Embryonic facial prominence (tissue), 1 donor: ENCODE measurements around the gene SMYD4.

Source experiments
- DNase-seq: peaks from one replicate; pipeline ENCODE4 v3.0.0-alpha.2; 2016; ENCODE audit errors: extremely low spot score

SMYD4 gene

DNA sequence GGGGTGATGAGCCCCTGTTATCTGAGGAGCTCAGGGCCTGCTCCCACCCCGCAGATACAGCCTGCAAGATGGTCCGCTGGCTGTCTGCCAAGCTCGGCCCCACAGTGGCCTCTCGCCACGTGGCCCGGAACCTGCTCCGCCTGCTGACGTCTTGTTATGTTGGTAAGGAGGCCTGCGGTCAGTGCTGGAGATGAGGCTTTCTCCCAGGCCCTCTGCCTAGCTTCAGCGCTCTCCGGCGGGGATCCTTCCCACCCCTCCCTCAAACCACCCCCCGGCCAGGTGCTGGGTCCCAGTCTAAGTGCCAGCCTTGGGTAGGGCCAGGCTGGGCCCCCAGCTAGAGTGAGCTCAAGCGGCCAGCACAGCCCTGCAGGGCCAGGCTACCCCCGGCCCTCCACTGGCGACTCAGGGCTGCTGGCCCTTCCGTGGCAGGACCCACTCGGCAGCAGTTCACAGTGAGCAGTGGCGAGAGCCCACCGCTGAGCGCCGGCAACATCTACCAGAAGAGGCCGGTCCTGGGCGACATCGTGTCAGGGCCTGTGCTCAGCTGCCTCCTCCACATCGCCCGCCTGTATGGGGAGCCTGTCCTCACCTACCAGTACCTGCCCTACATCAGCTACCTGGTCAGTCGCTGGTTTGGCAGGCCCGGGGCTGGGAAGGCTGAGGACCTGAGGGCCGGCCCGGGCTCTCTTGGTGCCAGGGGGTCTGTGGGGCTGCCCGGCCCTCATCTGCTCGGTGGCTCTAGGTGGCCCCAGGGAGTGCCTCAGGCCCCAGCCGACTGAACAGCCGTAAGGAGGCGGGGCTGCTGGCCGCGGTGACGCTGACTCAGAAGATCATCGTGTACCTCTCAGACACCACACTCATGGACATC is 99.1 kb downstream of the SMYD4 start:
- DNase-seq: no peak

GRCh38 chr17:1729966-1730325 is 99.8 kb downstream of the SMYD4 start:
- DNase-seq: no peak
